Stimulated activated CD4-positive, alpha-beta T cell treated with anti-CD3 and anti-CD28 coated beads, TNF-alpha, amount 100 ng/mL, for 48 hours (primary cell): ENCODE measurements around the gene CRK.
"Not testable (repeated sequence)": the region's sequence is repeated elsewhere in the genome, so short reads cannot be mapped to it uniquely, and the experiment has no call there.

Experiments used
- DNase-seq, 3 donors: peaks; one replicate each; pipeline ENCODE4 v3.0.0-alpha.2; 2020; ENCODE audit warnings: low read depth in 3 of 3

Gene CRK

DNA sequence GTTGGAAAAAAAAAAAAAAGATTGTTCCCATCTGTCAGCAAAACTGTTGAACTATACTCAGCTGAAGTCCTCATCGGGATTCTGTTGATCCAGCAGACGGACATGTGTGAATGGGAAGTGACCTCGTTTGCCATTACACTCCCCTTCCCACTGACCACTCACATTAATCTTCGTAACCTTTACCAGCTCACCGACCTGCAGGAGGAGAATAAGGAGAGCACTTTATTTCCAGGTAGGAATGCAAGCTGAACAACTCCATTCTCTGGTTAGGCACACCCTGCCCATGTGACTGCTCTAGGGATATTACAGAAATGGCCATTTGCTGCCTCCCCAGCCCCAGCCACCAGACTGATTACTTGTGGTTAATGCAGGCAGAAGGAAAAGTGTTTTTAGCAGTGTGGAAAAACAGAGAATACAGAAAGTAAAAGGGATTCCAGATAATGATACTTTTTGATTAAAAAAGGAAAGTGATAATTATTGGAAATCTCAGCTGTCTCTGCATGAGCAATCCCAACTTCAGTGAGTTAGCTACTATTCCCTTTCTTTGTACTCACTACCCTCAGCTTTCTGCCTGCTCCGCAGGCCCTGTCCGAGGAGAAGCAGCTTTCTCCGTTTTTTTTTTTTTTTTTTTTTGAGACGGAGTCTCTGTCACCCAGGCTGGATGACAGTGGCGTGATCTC is 32.4 kb downstream of the CRK start:
- no peak for DNase-seq

DNA sequence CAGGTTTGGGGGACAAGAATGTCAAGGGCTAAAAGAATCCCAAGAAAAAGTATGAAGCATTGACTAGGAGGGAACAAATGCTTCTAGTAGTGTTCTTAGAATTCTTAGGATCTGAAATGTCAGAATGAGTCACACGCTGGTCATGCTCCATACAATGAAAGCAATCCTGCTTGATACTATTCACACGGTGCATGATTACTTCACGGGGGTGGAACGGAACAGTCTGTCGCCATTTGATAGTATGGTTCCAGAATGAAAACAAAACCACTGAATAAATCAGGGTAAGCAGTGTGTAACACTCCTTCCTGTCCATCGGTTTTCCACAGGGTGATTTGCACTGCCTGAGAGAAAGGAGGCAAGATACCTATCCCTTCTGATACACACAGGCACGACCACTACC is 33.1 kb downstream of the CRK start:
- DNase-seq: no peak

DNA sequence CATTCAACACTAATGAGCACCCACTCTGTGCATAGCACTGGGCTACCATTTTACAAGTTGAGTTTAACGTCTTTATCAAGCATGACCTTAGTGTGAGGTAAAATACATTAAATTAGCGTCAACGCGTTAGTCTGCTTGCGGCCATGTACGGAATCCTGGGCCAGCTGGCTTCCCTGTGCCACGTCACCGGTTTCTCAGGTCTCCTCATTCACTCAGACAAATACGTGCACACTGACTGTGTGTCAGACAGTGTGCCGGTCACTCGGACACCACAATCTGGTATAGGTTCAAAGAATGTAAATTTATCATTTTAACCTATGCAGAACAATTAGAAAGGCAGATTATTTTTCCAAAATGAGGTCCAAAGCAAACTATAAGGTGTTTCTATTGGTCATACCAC is 34.6 kb downstream of the CRK start:
- no peak for DNase-seq

DNA sequence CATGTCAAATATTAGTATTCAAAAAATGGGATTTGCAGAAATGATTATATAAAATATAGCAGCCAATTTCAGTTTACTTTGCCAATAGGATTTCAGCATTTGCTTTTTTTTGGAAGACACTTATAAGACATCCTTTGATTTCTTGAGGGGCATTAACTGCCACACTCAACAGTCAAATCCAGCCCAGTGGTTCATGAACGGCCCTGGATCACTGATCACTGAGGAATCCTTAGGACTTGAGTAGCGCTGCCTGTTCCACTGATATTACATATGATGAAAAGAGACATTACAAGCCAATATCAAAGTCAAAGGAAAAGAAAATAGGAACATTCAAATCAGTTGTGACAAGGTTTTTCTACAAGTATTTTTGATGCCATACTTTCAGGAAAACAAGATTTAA is 35.1 kb downstream of the CRK start:
- no peak for DNase-seq

DNA sequence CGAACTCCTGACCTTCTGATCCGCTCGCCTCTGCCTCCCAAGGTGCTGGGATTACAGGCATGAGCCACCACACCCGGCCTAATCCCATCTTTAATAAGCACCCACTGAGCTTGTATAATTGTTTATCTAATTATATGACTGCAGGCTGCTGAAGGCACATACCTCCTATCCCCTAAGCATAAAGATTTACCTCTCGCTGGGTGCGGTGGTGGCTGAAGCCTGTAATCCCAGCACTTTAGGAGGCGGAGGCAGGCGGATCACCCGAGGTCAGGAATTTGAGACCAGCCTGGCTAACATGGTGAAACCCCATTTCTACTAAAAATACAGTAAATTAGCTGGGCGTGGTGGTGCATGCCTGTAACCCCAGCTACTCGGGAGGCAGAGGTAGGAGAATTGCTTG is 35.9 kb downstream of the CRK start:
- no peak for DNase-seq

DNA sequence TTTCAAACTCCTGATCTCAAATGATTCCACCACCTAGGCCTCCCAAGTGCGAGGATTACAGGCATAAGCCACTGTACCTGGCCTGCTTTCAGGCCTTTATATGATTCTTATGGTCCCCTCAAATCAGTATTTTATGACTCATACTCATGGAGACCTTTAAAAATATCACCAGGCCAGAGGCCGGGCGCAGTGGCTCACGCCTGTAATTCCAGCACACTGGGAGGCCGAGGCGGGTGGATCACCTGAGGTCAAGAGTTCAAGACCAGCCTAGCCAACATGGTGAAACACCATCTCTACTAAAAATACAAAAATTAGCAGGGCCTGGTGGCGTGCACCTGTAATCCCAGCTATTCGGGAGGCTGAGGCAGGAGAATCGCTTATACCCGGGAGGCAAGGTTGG is 37.6 kb downstream of the CRK start:
- not testable (repeated sequence) for DNase-seq

DNA sequence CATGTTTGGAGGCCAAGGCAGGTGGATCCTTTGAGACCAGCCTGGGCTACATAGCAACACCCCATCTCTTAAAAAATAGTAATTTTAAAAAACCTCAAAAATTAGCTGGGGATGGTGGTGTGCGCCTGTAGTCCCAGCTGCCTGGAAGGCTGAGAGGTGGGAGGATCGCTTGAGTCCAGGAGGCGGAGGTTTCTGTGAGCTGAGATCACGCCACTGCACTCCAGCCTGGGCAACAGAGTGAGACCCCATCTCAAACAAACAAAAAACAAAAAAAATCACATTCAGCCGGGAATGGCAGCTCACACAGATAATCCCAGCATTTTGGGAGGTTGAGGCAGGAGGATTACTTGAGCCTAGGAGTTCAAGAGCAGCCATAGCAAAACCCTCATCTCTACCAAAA is 39.6 kb downstream of the CRK start:
- no peak for DNase-seq

DNA sequence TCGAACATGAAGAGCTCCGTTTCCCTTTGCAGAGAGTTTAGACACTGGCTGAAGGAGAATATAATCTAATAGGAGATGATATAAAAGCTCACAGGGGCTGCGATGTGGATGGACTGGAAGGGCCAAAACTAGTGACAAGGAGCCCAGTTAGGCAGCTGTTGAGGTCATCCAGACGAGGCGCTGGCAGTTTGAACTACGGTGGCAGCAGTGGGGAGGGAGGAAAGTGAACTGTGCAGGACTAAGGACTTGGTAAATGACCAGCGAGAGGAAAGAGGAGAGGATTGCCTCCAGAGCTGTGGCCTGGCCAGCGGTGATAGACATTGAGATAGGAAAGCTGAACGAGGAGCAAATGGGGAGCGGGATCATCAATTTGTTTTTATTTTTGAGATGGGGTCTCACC is 41.4 kb downstream of the CRK start:
- no peak for DNase-seq

DNA sequence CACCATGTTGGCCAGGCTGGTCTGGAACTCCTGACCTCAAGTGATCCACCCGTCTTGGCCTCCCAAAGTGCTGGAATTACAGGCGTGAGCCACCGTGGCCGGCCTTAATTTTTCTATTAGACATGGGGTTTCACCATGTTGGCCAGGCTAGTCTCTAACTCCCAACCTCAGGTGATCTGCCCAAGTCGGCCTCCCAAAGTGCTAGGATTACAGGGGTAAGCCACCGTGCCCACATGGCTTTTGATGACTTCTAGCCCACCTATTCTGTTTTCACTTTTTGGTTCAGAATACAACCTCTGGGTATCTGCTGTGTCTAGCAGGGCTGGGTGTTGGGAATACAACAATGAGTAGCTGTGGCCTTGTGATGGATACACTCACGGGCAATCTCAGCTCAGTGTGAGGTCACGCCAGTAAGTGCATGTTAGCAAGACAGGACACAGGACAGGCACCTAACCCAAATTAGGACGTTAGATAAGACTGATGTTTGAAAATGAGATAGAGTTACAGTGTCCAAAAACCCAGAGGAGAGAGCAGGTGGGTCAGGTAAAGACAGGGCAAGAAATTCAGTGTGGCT is 41.9 kb downstream of the CRK start:
- DNase-seq: no peak

DNA sequence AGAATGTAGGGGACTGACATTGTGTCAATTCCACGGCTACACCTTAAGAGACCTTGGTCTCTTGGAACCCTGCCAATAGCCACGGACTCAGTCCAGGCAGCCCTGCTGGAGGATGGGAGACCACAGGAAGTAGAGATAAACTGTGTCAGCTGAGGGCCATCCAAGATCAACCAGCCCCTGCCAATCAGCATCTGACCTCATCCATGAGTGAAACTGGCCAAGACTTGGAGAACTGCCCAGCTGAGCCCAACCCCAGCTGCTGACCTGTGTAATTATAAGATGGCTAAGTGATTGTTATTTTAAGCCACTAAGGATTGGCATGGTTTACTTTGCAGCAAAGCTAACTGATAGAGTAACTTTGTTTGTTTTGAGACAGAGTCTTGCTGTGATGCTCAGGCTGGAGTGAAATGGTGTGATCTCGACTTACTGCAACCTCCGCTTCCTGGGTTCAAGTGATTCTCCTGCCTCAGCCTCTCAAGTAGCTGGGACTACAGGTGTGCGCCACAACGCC is 42.7 kb downstream of the CRK start:
- no peak for DNase-seq

DNA sequence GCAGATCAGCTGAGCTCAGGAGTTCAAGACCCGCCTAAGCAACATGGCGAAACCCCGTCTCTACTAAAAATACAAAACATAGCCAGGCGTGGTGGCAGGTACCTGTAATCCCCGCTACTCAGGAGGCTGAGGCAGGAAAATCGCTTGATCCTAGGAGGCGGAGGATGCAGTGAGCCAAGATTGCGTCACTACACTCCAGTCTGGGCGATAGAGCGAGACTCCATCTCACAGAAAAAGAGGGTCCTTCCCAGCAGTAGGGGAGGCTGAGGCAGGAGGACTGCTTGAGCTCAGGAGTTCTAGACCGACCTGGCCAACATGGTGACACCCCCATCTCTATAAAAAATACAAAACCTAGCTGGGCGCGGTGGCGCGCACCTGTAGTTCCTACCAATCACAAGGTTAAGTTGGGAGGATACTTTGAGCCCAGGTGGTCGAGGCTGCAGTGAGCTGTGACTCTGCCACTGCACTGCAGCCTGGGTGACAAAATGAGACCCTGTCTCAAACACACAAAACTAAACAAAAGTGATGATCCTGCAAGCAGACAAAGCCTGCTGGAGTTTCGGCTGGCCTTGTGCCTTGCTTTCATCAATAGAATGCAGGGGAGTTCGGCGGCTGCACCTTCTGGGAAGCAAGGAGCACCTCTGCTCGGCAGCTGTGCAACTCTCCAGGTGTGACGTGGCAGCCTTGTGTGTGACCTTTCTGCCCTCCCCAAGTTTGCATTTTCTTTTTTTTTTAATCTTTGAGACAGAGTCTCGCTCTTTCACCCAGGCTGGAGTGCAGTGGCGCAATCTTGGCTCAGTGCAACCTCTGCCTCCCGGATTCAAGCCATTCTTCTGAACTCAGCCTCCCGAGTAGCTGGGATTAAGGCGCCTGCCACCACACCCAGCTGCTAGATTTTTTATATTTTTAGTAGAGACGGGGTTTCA is 43.6 kb downstream of the CRK start:
- DNase-seq: no peak

DNA sequence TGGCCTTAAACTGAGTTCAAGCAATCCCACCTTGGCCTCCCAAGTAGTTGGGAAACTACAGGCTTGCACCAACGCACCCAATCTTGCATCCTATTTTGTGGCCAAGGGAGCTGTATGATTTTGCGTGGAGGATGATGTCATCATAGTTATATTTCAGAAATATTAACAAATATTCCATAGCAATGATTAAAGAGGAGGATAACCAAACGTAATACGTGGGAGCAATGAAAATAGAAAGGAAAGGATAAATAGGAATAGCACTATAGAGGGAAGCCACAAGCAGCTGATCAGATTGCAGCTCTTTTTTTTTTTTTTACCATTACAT is 53.8 kb downstream of the CRK start:
- no peak for DNase-seq

DNA sequence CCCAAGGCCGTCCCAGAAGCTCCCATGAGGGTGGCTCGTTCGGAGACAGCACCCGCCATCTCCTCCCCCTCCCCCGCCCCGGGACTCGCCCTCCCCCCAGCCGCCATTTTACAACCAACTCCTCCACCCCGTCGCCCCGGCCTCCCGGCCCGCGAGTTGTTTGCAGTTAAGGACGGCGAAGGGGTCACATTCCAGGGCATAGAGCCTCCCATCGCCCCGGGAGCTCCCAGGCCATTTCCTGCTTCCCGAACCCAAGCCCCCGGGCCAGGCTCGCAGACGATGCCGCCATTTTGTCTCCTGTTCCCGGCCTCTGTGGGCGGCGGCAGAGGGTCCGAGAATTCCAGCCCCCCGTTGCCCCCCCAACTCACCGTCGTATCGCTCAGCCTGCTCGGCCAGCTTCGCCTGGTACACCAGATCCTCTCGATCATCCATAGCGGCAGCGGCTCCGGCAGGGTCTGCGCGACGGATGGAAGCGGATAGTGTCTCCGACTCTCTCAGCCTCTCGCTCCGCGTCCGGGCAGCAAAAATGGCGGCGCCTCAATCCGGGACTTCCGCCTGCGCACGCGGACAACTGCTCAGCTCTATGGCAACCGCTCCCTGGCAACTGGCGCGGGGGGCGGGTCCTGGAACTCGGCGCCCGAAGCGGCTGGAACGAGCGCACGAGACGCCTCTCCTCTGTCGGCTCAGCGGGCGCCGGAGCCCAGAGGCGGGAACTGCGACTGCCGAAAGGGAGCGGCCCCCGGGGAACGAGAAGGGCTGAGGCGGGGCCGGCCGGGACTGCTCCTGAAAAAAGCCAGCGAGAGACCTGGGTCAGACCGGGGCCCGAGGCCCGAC is 56.1 kb downstream of the CRK start, which contains the start of gene YWHAE:
YWHAE (minus strand) TSS at position 544 of the 834 bp plus-strand sequence; CDS start at position 432, 112 bp downstream.
- DNase-seq: peak; percentile 95

DNA sequence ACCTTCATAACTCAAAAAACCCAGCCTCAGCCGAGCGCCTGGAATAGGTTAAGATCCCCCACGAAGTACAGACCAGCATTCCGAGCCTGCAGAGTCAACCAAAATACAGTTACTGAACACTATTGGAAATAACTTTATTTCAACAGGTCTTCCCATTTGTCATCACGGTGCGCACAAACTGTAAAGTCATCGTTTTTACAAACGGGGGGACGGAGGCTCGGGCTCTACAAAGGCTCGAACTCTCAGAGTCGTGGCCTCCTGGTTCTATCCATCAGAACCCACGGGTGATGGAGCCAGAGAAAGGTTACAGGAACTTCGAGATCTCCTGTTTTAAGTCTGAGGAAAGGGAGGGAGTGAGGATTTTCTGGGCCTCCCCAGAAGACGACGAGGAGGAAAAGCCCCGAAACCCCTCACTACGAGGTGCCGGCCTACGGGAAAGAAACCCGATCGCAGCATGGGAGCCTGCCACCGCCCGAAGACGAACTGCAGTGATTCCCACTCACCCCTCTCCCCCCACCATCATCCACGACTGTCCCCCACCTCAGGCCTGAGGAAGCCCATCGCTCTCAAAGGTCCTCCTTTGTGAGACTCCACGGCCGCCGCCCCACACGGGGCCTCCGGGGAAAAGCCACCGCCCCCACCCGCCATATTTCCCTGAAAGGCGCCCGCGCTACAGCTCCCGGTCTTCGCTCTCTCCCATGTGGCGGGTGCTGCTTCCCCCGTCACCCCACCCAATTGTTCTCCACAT is 56.9 kb downstream of the CRK start:
- DNase-seq: peak in 1 of 3 donors; percentile 21

DNA sequence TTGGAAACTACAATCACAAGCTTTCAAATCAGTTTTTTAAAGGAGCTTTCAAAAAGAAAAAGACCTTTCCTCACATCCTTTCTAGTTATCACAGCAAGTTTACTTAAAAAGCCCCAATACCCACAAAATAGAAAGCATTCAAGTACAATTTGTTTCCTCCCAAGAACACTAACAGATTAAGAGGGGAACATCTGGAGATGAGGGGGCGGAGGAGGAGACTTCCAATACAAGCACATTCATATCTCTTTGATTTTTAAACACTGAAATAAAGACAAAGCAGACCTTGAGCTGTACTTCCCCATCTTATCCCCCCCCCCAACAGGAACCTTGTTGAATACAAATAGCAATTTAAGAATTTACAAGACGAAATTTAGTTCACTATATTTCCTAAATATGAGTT is 58.0 kb downstream of the CRK start:
- DNase-seq: no peak

DNA sequence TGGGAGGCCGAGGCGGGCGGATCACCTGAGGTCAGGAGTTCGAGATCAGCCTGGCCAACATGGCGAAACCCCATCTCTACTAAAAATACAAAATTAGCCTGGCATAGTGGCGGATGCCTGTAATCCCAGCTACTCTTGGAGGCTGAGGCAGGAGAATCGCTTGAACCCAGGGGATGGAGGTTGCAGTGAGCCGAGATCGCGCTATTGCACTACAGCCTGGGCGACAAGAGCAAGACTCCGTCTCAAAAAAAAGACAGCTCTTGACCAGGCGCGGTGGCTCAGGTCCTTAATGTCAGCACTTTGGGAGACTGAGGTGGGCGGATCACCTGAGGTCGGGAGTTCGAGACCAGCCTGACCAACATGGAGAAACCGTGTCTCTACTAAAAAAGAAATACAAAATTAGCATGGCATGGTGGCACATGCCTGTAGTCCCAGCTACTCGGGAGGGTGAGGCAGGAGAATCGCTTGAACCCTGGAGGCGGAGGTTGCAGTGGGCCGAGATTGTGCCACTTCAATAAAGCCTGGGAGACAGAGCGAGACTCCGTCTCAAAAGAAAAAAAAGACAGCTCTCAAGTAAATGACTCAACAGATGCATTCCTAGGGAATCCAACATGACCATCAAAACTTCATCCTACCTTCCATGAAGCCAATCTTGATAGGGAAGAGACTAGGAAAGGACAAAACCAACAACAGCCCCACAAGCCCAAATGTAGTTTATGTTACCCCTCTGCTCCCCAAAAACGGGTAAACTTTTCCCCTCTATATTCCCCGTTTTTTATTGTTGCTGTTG is 60.0 kb downstream of the CRK start:
- not testable (repeated sequence) for DNase-seq

DNA sequence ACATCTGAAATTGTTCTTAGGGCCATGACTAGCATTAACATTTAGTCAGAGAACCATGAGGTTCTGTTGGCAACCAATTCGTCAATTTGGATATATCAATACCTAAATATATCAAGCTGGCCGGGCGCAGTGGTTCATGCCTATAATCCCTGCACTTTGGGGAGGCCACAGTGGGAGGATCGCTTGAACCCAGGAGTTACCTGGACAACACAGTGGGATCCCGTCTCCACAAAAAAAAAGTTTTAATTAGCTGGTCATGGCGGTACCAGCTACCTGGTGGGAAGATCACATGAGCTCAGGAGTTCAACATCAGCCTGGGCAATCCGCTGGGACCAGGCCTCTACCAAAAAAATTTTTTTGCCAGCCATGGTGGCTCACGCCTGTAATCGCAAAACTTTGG is 64.5 kb downstream of the CRK start:
- no peak for DNase-seq

DNA sequence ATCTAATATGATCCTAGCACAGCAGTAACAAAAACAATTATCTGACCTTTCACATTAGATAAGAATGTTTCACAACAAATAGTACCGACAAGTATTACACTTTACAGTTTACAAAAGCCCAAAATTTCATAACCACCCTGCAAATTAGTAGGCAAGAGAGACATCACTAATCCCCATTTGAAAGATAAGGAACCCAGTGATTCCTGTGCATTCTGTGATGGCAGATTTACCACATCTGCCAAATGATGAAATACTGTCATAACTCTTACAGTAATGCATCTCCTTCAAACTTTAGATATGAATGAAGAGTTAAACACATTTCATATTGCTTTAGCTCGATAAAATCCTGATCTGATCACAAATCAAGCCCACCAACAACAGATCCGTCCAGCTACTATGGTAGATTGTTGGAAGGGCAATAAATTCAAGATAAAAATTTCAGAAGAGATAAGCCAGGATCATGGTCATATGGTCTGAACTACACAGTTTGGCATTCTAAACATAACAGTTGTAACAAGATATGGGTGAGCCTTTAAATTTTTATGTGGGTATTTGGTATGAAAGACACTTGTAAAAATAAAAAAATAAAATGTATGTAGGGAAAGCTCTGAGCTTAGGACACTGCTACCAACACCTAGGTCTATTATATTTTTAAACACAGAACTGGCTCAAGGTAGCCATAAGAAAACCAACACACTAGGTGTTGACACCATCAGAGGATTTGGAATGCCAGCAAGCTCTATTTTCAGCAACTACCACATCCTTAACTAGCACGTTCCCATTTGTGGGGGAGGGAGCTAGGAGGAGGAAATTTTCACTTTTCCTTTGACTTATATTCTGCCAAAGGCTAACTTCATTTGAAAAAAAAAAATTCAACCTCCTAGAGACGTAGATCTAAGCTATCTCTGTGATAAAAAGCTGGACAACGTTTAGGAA is 65.3 kb downstream of the CRK start:
- DNase-seq: no peak
